ENCODE data around the gene KAT8. TPM values are rescaled to one million over a fixed set of nuclear protein-coding genes. Genes with fewer than 3 reads are reported as not detected.

The KAT8 gene
- total and polyA plus RNA-seq, 2 of the 13 experiments (the other 11 are each of a cell fraction or from before 2014, with no cell fraction given): 79.0 to 84.2 TPM

GRCh38 chr16:31105677-31106213 is 11.7 kb upstream of the KAT8 start (continued):
- TF ChIP-seq RNF219 (CRISPR knock-in tag; IDR thresholded peaks at IDR 0.05) (peak; percentile 61; the same call in 1 of the 2 replicates), ZNF205 (CRISPR knock-in tag; IDR thresholded peaks at IDR 0.05) (peak; percentile 96), MED13 (CRISPR knock-in tag; IDR thresholded peaks at IDR 0.05) (peak; percentile 87; the same call in 1 of the 2 replicates), TERF1 (CRISPR knock-in tag; IDR thresholded peaks at IDR 0.05) (0 out of 2 replicates have a peak, but pooled peaks have one; percentile 77), NR3C1 (CRISPR knock-in tag; IDR thresholded peaks at IDR 0.05) (no peak), GTF3A (CRISPR knock-in tag; conservative IDR thresholded peaks at IDR 0.05) (0 out of 2 replicates have a peak, but pooled peaks have one; percentile 36), ARNTL (CRISPR knock-in tag; IDR thresholded peaks at IDR 0.05) (peak; percentile 98), ZNF160 (CRISPR knock-in tag; IDR thresholded peaks at IDR 0.05) (peak; percentile 97), NFE2 (CRISPR knock-in tag; IDR thresholded peaks at IDR 0.05) (no peak), SAP130 (CRISPR knock-in tag; IDR thresholded peaks at IDR 0.05; ENCODE audit: low read depth) (peak; percentile 97), ZBTB34 (CRISPR knock-in tag; IDR thresholded peaks at IDR 0.05) (peak; percentile 99), ZSCAN20 (CRISPR knock-in tag; IDR thresholded peaks at IDR 0.05; ENCODE audit: borderline replicate concordance) (peak; percentile 94), ZNF879 (CRISPR knock-in tag; IDR thresholded peaks at IDR 0.05) (peak; percentile 95; the same call in 1 of the 2 replicates), SMAD1 (CRISPR knock-in tag; IDR thresholded peaks at IDR 0.05; ENCODE audit: borderline replicate concordance, low read depth) (peak; percentile 84; the same call in 1 of the 2 replicates), ATM (IDR thresholded peaks at IDR 0.05; ENCODE audit: borderline replicate concordance) (no peak)
- TF ChIP-seq, protein P1, sequence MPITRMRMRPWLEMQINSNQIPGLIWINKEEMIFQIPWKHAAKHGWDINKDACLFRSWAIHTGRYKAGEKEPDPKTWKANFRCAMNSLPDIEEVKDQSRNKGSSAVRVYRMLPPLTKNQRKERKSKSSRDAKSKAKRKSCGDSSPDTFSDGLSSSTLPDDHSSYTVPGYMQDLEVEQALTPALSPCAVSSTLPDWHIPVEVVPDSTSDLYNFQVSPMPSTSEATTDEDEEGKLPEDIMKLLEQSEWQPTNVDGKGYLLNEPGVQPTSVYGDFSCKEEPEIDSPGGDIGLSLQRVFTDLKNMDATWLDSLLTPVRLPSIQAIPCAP (CRISPR knock-in tag; IDR thresholded peaks at IDR 0.05; ENCODE audit: low read depth): no peak
- TF ChIP-seq, protein P2, sequence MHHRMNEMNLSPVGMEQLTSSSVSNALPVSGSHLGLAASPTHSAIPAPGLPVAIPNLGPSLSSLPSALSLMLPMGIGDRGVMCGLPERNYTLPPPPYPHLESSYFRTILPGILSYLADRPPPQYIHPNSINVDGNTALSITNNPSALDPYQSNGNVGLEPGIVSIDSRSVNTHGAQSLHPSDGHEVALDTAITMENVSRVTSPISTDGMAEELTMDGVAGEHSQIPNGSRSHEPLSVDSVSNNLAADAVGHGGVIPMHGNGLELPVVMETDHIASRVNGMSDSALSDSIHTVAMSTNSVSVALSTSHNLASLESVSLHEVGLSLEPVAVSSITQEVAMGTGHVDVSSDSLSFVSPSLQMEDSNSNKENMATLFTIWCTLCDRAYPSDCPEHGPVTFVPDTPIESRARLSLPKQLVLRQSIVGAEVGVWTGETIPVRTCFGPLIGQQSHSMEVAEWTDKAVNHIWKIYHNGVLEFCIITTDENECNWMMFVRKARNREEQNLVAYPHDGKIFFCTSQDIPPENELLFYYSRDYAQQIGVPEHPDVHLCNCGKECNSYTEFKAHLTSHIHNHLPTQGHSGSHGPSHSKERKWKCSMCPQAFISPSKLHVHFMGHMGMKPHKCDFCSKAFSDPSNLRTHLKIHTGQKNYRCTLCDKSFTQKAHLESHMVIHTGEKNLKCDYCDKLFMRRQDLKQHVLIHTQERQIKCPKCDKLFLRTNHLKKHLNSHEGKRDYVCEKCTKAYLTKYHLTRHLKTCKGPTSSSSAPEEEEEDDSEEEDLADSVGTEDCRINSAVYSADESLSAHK (CRISPR knock-in tag; IDR thresholded peaks at IDR 0.05; ENCODE audit: borderline replicate concordance): 0 out of 2 replicates have a peak, but pooled peaks have one; percentile 78
- TF ChIP-seq, protein P3, sequence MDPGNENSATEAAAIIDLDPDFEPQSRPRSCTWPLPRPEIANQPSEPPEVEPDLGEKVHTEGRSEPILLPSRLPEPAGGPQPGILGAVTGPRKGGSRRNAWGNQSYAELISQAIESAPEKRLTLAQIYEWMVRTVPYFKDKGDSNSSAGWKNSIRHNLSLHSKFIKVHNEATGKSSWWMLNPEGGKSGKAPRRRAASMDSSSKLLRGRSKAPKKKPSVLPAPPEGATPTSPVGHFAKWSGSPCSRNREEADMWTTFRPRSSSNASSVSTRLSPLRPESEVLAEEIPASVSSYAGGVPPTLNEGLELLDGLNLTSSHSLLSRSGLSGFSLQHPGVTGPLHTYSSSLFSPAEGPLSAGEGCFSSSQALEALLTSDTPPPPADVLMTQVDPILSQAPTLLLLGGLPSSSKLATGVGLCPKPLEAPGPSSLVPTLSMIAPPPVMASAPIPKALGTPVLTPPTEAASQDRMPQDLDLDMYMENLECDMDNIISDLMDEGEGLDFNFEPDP (CRISPR knock-in tag; conservative IDR thresholded peaks at IDR 0.05): 0 out of 2 replicates have a peak, but pooled peaks have one; percentile 97
- TF ChIP-seq, protein P4, sequence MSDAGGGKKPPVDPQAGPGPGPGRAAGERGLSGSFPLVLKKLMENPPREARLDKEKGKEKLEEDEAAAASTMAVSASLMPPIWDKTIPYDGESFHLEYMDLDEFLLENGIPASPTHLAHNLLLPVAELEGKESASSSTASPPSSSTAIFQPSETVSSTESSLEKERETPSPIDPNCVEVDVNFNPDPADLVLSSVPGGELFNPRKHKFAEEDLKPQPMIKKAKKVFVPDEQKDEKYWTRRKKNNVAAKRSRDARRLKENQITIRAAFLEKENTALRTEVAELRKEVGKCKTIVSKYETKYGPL (CRISPR knock-in tag; IDR thresholded peaks at IDR 0.05): peak; percentile 73; the same call in 1 of the 2 replicates

Data from HepG2 (cell line).